Measurements from ENCODE around the gene COL28A1.

DNA sequence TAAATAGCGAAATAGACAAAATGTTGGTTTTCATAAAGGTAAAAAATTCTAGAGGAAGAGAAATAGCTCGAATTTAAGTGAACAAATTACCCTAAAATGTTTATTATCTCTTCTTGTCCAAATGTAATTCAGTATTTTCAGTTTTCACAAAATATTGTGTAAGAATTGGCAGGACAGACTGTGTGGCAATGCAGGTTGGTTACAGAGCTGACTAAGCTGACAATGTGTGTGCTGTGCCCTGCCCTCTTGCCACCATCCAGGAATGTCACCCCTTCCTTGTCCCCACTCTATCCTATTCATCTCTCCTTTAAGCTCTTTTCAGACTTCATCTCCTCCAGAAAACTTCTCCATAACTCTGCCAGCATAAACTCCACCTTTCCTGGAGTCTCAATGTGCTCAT is 46.1 kb downstream of the COL28A1 start:
- TF ChIP-seq ZNF16 (tag by site-specific recombination; IDR thresholded peaks at IDR 0.05; ENCODE audit: low read depth) = no peak
- no peak for TF ChIP-seq KLF16 (tag by site-specific recombination; IDR thresholded peaks at IDR 0.05)
- no peak for TF ChIP-seq CTCF (tag by site-specific recombination; IDR thresholded peaks at IDR 0.05)
